NCI-H510A (cell line): ENCODE results near the gene LTBP4.
A peak's percentile ranks its signal among the peaks of the same experiment; 100 is the strongest.
"Not testable (repeated sequence)": the region's sequence is repeated elsewhere in the genome, so short reads cannot be mapped to it uniquely, and the experiment has no call there.

Experiments
- DNase-seq: peaks from one replicate; lab custom pipeline; 2025; lab: John Stamatoyannopoulos, UW

LTBP4 gene

GRCh38 chr19:40601134-40601974, at the start of gene LTBP4:
TSS of gene LTBP4 (plus strand) at chr19:40601369. CDS start at chr19:40601388, 19 bp downstream.
- DNase-seq: no peak

- DNase-seq: no peak
Measured at GRCh38 chr19:40552848-40553247, 48.3 kb upstream of the LTBP4 start.

GRCh38 chr19:40553885-40554857, 47.0 kb upstream of the LTBP4 start:
- DNase-seq: no peak

- DNase-seq: no peak
Measured at GRCh38 chr19:40555978-40556689, 45.0 kb upstream of the LTBP4 start.

- DNase-seq: no peak
Measured at GRCh38 chr19:40556953-40557530, 44.1 kb upstream of the LTBP4 start.

- DNase-seq: no peak
Measured at GRCh38 chr19:40559394-40559793, 41.8 kb upstream of the LTBP4 start.

GRCh38 chr19:40560092-40560507, 41.1 kb upstream of the LTBP4 start:
- DNase-seq: no peak

GRCh38 chr19:40561947-40562346, 39.2 kb upstream of the LTBP4 start:
- no peak for DNase-seq

- DNase-seq: not testable (repeated sequence)
Measured at GRCh38 chr19:40564535-40564934, 36.6 kb upstream of the LTBP4 start.

- DNase-seq: no peak
Measured at GRCh38 chr19:40565355-40565754, 35.8 kb upstream of the LTBP4 start.

GRCh38 chr19:40565910-40566495, 35.2 kb upstream of the LTBP4 start:
- no peak for DNase-seq

GRCh38 chr19:40567040-40567749, 34.0 kb upstream of the LTBP4 start:
- DNase-seq: no peak

GRCh38 chr19:40567750-40568494, 33.2 kb upstream of the LTBP4 start:
- no peak for DNase-seq

GRCh38 chr19:40570313-40571004, 30.7 kb upstream of the LTBP4 start:
- peak; percentile 96 for DNase-seq

GRCh38 chr19:40571005-40571318, 30.2 kb upstream of the LTBP4 start:
- no peak for DNase-seq

- DNase-seq: no peak
Measured at GRCh38 chr19:40571831-40572495, 29.2 kb upstream of the LTBP4 start.

GRCh38 chr19:40575326-40575725, 25.8 kb upstream of the LTBP4 start:
- no peak for DNase-seq

GRCh38 chr19:40576151-40576584, 25.0 kb upstream of the LTBP4 start:
- no peak for DNase-seq
